Parathyroid adenoma (tissue), 2 donors: Measurements from ENCODE around the gene UGT1A7.

Experiments
- H2AFZ ChIP-seq: fragments of 300-600 bp; sonication (generic); one replicate; pipeline ENCODE4 v1.7.0; 2017; ENCODE audit warnings: antibody characterized with exemption, mild to moderate bottlenecking
- H3K27ac ChIP-seq: fragments of 300-600 bp; sonication (generic); one replicate; pipeline ENCODE4 v1.7.0; 2017
- H3K27me3 ChIP-seq: fragments of 300-600 bp; sonication (generic); one replicate; pipeline ENCODE4 v1.7.0; 2017; ENCODE audit warnings: low read length; ENCODE audit not compliant: control insufficient read depth, insufficient read depth
- H3K36me3 ChIP-seq: fragments of 300-600 bp; sonication (generic); one replicate; pipeline ENCODE4 v1.7.0; 2017; ENCODE audit warnings: low read length; ENCODE audit not compliant: control insufficient read depth, insufficient read depth
- H3K4me1 ChIP-seq: fragments of 300-600 bp; sonication (generic); one replicate; pipeline ENCODE4 v1.7.0; 2017; ENCODE audit warnings: control low read depth
- H3K4me2 ChIP-seq: fragments of 300-600 bp; sonication (generic); one replicate; pipeline ENCODE4 v1.7.0; 2017; ENCODE audit warnings: low read length
- H3K4me3 ChIP-seq: fragments of 300-600 bp; sonication (generic); one replicate; pipeline ENCODE4 v1.7.0; 2017; ENCODE audit warnings: low read depth, low read length
- H3K79me2 ChIP-seq: fragments of 300-600 bp; sonication (generic); one replicate; pipeline ENCODE4 v1.7.0; 2017; ENCODE audit warnings: control low read depth
- H3K9ac ChIP-seq: fragments of 300-600 bp; sonication (generic); one replicate; pipeline ENCODE4 v1.7.0; 2017; ENCODE audit warnings: mild to moderate bottlenecking
- H3K9me3 ChIP-seq: fragments of 300-600 bp; sonication (generic); one replicate; pipeline ENCODE4 v1.7.0; 2017; ENCODE audit warnings: low read length; ENCODE audit not compliant: control insufficient read depth
- TF ChIP-seq, protein P1 (sequence below): fragments of 300-600 bp; sonication (generic); IDR thresholded peaks from one replicate; pipeline ENCODE4 v1.7.0; 2017; ENCODE audit warnings: antibody characterized with exemption, mild to moderate bottlenecking
- donor health status: primary hyperparathyroidism.

UGT1A7 gene

GRCh38 chr2:233756429-233757081 lies 74.9 kb downstream of the UGT1A7 start:
- Histone ChIP-seq H3K36me3 (no peaks in the 10 kb centered on the region), H3K4me2 (no peak overlapping the region), H2AFZ (no peak overlapping the region), H3K9me3 (no peaks in the 10 kb centered on the region), H3K4me1 (no peaks in the 10 kb centered on the region), H3K9ac (no peak overlapping the region), H3K27me3 (no peaks in the 10 kb centered on the region), H3K79me2 (no peaks in the 10 kb centered on the region), H3K4me3 (no peak overlapping the region), H3K27ac (no peak overlapping the region)
- TF ChIP-seq, protein P1, sequence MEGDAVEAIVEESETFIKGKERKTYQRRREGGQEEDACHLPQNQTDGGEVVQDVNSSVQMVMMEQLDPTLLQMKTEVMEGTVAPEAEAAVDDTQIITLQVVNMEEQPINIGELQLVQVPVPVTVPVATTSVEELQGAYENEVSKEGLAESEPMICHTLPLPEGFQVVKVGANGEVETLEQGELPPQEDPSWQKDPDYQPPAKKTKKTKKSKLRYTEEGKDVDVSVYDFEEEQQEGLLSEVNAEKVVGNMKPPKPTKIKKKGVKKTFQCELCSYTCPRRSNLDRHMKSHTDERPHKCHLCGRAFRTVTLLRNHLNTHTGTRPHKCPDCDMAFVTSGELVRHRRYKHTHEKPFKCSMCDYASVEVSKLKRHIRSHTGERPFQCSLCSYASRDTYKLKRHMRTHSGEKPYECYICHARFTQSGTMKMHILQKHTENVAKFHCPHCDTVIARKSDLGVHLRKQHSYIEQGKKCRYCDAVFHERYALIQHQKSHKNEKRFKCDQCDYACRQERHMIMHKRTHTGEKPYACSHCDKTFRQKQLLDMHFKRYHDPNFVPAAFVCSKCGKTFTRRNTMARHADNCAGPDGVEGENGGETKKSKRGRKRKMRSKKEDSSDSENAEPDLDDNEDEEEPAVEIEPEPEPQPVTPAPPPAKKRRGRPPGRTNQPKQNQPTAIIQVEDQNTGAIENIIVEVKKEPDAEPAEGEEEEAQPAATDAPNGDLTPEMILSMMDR = no peak

DNA sequence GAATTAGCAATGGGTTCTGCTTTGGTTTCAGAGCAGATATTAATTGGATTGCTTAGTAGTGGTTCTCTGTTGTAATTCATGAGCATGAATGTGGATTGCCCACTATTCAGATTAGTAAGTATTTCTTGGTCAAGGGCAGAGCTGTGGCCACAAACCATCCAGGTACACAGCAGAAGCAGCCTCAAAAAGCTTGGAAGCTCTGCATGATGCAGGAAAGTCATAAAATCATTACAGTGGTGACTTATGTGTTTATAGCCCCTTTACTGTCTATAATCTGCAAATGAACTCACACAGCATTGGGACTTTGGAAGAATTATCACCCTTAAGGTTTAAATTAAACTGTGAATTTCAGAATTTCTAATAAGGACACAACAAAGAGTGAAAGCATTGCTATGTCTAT lies 76.4 kb downstream of the UGT1A7 start:
- no peak overlapping the region for H2AFZ ChIP-seq
- no peak overlapping the region for H3K27ac ChIP-seq
- H3K9ac ChIP-seq = no peak overlapping the region
- H3K27me3 ChIP-seq = no peaks in the 10 kb centered on the region
- no peaks in the 10 kb centered on the region for H3K4me1 ChIP-seq
- H3K36me3 ChIP-seq = no peaks in the 10 kb centered on the region
- H3K4me3 ChIP-seq = no peak overlapping the region
- H3K4me2 ChIP-seq = no peak overlapping the region
- TF ChIP-seq, protein P1 = no peak
- no peaks in the 10 kb centered on the region for H3K9me3 ChIP-seq
- no peaks in the 10 kb centered on the region for H3K79me2 ChIP-seq

DNA sequence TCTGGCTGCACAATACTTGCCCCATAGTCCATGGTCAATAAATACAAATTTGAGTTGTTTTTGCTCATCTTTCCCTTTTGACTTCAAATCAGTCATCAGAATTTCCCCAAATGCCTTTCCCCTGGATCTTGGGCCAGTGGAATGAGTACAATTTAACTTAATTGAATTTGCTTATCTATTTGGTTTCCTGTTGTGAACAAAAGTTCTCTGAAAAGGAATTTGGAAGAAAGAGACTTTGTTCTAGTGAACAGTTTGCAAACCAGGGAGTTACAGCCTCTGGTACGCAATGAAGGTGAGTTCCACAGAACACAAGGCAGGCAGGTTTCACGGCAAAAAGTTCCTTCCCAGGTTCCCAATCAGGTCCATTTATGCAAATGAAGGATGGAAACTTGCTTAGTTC lies 77.1 kb downstream of the UGT1A7 start:
- Histone ChIP-seq H3K4me2 (no peak overlapping the region), H3K79me2 (no peaks in the 10 kb centered on the region), H3K9me3 (no peaks in the 10 kb centered on the region), H3K27ac (no peak overlapping the region), H3K4me3 (no peak overlapping the region), H3K36me3 (no peaks in the 10 kb centered on the region), H3K27me3 (no peaks in the 10 kb centered on the region), H3K9ac (no peak overlapping the region), H2AFZ (no peak overlapping the region), H3K4me1 (no peaks in the 10 kb centered on the region)
- TF ChIP-seq, protein P1 = no peak

DNA sequence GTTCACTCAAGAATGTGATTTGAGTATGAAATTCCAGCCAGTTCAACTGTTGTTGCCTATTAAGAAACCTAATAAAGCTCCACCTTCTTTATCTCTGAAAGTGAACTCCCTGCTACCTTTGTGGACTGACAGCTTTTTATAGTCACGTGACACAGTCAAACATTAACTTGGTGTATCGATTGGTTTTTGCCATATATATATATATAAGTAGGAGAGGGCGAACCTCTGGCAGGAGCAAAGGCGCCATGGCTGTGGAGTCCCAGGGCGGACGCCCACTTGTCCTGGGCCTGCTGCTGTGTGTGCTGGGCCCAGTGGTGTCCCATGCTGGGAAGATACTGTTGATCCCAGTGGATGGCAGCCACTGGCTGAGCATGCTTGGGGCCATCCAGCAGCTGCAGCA lies 78.3 kb downstream of the UGT1A7 start, which contains the start of gene UGT1A1:
Gene UGT1A1 (plus strand): TSS at position 228 of the 400 bp plus-strand sequence. CDS start 18 bp downstream, at position 246.
- Histone ChIP-seq H3K9me3 (no peaks in the 10 kb centered on the region), H3K27ac (no peak within 1 kb of the TSS), H3K79me2 (no peaks in the 10 kb centered on the region), H2AFZ (no peak within 1 kb of the TSS), H3K4me2 (no peak within 1 kb of the TSS), H3K4me3 (no peak within 1 kb of the TSS), H3K4me1 (no peaks in the 10 kb centered on the region), H3K36me3 (no peaks in the 10 kb centered on the region), H3K9ac (no peak within 1 kb of the TSS), H3K27me3 (no peaks in the 10 kb centered on the region)
- TF ChIP-seq, protein P1 = no peak
